Epithelial cell of esophagus (primary cell): ENCODE results near the gene MUC5AC.

Experiments
- DNase-seq: peaks from one replicate; pipeline ENCODE4 v3.0.0; 2010; ENCODE audit warnings: low read depth
- H3K4me3 ChIP-seq: 2 replicates; pipeline ENCODE4 v1.5.1; 2011; ENCODE audit warnings: mild to moderate bottlenecking, low read length, control low read depth
- CTCF ChIP-seq: IDR thresholded peaks from 2 replicates; pipeline ENCODE4 v1.5.1; 2011; ENCODE audit warnings: low read depth, mild to moderate bottlenecking, low read length, control low read depth, inconsistent platforms; ENCODE audit not compliant: insufficient read depth; ENCODE audit errors: missing control alignments

The MUC5AC gene

GRCh38 chr11:1229471-1230120 lies 71.8 kb downstream of the MUC5AC start:
- TF ChIP-seq CTCF = no peak
- H3K4me3 ChIP-seq = no peak overlapping the region
- no peak for DNase-seq

- no peak for DNase-seq
- no peak for TF ChIP-seq CTCF
- no peak overlapping the region for H3K4me3 ChIP-seq
Observed at GRCh38 chr11:1230121-1230455, 72.3 kb downstream of the MUC5AC start.

GRCh38 chr11:1230456-1231395 lies 73.0 kb downstream of the MUC5AC start:
- TF ChIP-seq CTCF = no peak
- no peak for DNase-seq
- H3K4me3 ChIP-seq = no peak overlapping the region

- TF ChIP-seq CTCF = no peak
- no peak overlapping the region for H3K4me3 ChIP-seq
Observed at GRCh38 chr11:1231396-1232020, 73.8 kb downstream of the MUC5AC start.

GRCh38 chr11:1232021-1232882 lies 74.5 kb downstream of the MUC5AC start:
- no peak for TF ChIP-seq CTCF
- no peak overlapping the region for H3K4me3 ChIP-seq
- DNase-seq = no peak

More at GRCh38 chr11:1231396-1232020, 73.8 kb downstream of the MUC5AC start:
- DNase-seq = no peak

- no peak for TF ChIP-seq CTCF
- DNase-seq = no peak
- no peak overlapping the region for H3K4me3 ChIP-seq
Observed at GRCh38 chr11:1232883-1233321, 75.1 kb downstream of the MUC5AC start.
